A204.1 (cell line): ENCODE measurements around the gene OXTR.
A peak's percentile ranks its signal among the peaks of the same experiment; 100 is the strongest.

Experiments used
- FAIRE-seq: peaks from 2 replicates; lab custom pipeline; 2012; peaks lifted over from hg19 to GRCh38; lab: Jason Lieb, UNC

OXTR gene

DNA sequence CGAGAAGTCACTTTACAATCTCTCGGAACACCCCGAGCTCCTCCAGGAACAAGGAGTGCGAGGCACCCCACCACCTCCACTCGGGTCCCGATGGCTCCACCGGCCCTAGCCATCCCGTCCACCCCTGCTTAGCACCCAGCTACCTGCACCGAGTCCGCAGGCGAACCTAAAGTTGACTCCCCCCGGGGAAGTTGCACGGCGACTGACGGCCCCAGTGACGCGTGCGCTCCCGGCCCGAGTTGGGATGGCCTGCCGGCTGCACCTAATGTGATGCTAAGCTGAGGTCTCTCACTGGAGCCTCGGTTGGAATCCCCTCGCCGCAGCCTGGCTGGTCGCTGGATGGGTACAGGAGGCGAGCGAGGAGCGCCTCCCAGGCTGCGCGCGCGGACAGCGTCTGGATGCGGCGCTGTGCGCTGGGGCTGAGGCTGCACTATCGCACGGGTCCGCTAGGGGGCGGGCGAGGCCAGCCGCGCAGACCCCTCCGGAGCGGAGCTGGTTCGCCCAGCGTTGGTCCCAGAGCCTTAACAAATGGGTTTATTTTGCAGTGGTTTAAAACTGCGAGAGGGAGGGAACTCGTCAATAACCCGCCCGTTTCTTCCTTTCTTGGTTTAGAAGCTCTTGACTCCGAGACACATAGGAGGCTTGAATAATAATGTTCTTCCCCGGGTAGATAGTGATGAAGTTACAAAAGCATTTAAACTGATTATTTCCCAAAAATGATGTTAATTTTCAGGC, at the start of gene OXTR:
Gene OXTR, minus strand, starts transcription at position 526 of the 735 bp plus-strand sequence. CDS start 1,426 bp downstream, outside the sequence.
- FAIRE-seq = peak; percentile 69

DNA sequence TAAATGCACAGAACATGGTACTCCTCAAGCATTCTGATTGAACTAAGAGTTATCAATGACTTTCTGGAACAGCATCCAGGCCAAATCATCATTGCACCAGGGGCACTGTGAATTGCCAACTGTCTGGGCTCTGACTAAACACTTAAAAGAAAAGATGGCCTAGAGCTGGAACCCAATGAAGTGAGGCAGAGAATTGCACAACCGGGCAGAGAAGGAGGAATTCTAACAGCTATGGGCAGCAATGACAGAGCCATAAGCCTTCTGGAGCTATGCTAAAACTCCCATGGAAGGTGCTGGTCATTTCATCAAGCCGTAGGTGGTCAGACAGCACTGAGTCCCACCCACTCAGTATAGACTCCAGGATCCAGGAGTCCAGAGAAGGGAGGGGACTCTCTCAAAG, 48.1 kb upstream of the OXTR start:
- no peak for FAIRE-seq

DNA sequence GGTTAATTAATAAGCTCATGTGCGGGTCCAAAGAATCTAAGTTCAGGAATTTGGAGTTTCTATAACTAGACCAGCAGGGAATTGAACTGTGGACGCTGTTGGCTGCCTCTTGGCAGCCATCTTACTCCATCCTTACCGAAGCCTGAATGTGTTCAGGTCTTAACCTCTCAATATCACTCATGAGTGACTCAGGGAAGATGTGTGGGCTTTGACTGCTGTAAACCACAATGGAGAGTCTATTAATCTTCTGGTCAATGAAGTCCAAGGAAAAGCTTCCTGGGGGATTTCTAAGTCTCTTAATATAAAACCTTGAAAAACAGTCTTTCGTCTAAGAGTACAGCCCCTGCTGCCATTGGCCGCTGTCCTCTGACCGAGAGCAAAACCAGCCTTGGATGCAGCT, 46.7 kb upstream of the OXTR start:
- FAIRE-seq = no peak

DNA sequence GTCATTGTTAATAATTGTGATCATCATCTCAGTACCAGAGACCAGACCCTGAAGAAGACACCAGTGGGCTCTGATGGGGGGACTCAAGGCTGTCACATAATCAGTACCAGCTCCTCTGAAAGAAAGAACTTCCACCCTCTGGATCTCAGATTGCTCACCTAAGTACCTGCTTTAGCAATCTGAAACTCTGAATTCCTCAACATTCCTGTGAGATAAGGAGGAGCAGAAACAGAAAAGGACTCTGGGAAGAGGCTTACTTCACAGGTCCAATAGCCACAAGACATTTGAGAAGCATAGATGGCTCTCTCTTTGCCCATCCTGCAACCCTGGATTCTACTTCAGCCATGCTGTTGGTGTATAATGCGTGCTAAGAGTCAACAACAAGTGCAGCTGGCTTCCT, 44.0 kb upstream of the OXTR start:
- no peak for FAIRE-seq

DNA sequence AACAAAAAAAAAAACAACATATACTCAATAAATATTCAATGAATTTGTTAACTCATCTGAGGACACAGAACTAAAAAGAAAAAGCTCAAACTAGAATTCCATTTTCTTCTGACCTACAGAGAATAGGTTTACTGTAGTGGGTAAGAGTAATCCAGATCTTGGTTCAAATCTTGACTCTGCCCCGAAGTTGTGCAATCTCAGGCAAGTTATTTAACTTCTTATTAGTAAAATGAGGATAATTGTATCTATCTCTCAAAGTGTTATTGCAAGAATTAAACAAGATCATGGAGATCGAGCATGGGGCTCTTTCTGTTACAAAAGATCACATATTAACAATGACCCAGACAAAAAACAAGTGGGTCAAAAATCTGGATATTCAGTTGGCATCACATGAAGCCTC, 41.1 kb upstream of the OXTR start:
- FAIRE-seq = no peak

DNA sequence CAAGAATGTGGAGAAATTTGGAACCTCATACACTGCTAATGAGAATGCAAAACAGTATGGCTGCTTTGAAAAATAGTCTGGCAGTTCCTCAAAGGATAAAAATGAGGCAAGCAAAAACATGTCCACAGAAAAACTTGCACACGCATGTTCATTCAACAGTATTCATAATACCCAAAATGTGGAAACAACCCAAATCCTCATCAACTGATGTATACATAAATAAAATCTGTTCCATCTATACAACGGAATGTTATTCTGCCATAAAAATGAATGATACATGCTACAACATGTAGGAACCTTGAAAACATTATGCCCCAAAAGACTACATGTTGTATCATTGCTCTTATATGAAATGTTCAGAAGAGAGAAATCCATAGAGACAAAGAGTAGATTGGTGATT, 36.4 kb upstream of the OXTR start:
- FAIRE-seq = no peak

DNA sequence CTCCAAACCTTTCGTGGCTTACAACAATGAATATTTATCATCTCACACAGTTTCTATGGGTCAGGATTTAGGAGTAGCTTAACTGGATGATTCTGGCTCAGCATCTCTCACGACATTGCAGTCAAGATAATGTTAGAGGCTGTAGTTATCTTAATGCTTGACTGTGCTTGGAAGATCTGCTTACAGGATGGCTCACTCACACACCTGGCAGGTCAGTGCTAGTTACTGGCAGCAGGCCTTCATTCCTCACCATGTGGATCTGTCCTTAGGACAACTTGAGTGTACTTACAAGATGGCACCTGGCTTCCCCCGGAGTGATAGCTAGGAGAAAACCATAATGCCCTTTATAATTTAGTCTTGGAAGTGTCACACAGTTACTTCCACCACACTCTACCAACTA, 32.8 kb upstream of the OXTR start:
- no peak for FAIRE-seq

DNA sequence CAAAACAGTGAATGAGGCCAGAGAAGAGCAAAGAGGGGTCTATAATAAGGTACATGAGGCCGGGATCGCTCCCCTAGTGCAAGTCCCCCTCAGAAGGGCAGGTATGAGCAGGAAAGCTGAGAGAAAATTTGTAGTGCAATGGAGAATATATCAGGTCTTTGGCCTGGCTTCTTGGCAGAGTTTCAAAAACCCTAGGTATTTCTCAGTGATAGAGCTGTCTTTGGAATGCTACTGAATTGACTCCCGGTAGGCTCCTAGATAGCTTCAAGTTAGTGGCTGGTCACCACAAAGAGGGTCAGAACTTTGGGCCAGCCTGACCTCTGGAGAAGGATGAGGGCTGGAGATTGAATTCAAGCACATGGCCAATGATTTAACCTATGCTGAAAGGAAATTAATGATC, 30.6 kb upstream of the OXTR start:
- no peak for FAIRE-seq

DNA sequence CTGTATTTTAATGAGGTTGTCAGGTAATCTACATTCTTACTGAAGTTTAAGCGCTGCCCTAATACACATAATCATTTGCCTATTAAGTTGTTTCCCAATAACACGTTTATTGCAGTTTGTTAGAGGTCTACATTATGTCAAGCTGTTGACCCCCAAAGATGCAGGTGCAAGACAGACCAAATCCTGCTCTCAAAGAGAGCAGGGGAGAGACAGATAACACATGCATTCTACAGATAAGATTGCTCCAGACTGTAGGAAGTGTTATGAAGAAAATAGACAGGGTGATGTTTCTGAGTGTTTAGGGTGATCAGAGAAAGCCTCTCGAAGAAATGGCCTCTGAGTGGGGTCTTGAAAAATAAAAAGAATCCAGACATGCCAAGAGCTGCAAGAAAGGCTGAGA, 24.8 kb upstream of the OXTR start:
- FAIRE-seq = no peak

DNA sequence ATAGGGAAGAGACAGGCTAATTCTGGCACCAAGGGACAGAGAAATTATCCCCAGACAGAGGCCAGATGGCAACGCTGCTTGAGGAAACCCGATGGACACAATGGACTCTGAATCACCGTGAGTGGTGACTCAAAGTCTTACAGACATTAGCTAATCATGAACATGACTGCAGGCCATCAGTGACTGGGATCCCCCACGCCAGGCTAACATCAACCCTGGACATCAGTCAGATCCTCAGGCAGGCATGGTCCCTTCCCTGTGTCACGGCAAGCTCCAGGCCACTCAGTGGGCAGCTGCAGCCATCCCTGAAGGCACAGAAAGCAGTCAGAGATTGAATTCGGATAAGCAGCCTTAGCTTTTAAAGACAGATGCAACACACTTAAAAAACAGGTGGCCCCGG, 23.8 kb upstream of the OXTR start:
- no peak for FAIRE-seq

DNA sequence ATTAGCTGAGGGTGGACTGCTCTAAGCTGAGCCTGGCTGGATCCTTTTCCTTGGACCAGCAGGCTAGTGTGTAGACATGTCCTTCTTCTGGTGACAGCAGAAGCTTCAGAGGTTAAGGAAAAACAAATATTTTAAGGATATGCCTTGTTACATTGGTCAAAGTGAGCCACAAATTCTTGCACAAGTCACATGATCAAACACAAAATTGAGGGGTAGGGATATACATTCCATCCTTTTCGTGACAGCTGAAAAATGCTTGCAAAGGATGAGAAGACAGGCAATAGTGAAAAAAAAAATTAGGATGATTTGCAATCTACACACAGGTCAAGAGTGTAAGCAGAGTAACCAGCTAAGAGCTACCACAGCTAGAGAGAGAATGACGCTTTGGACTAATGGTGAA, 21.1 kb upstream of the OXTR start:
- FAIRE-seq = no peak

DNA sequence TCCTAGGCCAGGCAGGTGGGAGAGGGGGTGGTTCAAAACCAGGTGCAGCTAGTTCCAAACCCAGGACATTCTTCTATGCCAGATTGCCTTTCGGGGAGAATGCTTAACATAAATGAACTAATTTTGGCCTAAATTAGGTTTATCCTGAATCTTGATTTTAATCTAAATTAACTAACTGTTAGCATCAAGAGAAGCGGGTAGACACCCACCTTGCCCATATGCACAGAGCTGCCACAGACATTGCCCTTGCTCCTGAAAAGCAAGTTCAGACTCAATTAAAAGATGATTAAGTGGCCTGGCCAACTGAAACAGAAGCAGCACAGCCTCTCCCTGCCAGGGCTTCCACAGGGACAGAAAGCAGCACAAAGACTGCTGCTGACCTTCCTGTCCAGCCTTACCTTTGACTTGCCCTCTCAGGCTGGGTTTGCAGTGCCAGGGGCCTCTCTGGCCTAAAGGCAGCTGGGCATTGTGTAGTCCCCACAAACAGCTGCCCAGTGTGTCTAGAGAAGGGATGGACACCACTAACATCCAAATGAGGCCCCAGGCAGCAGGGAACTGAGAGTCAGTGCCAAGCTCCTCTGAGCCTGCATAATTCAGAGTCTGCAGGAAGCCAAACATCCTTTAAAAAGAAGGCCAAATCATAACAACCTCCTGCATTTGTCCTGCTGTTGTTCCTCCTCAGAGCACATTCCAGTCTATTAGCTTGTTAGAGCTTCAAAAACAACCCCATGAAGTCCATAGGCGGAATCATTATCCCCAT, 15.4 kb upstream of the OXTR start:
- FAIRE-seq = no peak

DNA sequence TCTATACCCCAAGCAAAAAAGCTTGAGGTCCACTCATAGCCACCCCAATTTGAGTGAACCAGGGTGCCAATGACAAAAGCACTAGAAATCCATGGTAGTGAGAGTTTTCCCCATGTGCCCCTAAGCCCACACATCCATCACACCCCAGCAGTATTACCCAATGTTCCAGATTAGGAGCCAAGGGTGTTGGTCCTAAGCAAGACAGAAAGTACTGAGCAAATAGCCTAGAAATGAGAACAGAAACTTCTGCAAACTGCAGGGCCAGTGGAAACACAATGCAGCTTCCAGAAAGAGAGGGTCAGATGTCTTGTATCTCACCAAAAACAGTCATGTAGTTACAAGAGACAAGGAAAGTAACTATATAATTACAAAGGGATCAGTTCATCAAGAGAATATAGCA, 10.9 kb upstream of the OXTR start:
- no peak for FAIRE-seq

DNA sequence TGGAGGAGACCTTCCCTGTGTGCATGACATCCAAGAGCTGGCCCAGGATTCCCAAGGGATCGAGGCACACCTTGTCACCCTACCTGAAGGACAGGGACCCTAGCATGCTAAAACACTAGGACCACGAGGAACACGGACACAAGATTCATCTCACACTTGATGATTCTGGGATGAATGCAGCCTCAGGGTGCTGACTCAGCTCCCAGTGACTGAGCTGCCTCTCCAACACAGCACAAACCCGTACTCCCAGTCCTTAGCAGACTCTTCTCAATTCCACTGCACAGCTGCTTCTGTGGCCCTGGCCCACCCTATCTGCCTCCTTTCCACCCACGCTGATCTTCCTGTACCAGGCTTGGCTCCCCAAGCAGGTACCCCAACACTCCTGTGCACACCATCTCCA, 9.1 kb upstream of the OXTR start:
- FAIRE-seq = no peak

DNA sequence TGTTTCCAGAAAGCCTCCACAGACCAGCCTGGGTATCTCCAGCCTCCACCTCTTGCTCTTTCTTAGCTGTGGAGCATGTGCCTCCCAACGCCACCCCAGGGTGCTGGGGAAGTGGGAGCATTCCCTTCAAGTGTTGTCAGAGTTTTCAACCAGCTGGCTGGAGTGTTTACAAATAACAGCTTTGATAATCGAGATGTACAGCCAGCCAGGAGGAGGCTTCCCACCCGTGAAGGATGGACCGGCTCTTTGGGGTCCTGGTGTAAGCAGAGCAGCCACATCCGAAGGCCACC, 8.5 kb upstream of the OXTR start:
- no peak for FAIRE-seq

DNA sequence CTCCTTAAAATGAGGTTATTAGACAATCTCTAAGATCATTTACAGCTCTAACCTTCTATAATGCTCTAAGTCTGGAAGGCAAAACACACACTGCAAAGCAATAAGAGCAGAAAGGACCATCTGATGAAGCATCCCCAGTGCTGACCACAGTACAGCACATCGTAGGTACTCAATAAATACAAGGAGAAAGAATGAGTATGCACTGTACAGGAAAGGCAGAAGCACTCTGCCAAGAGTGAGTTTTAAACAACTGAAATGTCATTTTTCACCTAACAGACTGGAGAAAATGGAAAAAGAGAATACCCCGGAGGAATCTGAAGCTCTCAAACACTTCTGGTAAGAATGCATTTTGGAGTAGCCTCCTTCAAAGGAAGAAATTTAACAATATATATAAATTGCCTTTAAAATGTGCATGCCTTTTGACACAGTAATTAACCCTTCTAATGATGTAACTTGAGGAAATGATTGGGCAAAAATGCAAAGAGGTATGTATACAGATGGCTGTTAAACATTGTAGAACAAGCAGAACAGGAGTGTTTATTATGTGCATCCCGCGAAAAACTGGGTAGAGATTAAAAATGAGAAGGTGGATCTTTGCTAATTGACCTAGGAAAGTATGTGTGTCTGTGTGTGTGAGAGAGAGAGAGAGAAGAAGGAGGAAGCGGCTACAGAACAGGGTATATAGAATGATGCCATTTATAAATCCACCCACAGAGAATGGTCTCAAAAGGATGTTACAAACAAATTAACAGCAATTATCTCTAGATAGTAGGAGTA, 8.0 kb upstream of the OXTR start:
- FAIRE-seq = no peak

DNA sequence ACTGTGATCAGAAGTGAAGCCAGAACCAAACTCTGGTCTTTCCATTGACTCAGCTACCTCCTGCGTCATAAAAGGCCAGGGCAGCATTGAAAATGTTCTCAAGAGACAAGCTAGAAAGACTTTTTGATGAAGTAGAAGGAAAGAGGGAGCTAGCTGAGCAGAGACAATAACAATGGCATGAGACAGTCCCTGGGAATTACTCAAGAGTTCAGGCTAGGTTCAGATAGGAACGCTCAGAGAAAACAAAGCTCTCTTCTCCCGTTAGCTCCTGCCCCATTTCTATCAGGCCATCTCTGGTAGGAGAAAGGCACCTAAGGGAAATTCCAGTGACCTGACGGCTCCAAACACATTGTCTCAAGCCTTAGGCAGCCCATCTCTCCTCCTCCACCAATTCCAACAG, 7.0 kb upstream of the OXTR start:
- no peak for FAIRE-seq

DNA sequence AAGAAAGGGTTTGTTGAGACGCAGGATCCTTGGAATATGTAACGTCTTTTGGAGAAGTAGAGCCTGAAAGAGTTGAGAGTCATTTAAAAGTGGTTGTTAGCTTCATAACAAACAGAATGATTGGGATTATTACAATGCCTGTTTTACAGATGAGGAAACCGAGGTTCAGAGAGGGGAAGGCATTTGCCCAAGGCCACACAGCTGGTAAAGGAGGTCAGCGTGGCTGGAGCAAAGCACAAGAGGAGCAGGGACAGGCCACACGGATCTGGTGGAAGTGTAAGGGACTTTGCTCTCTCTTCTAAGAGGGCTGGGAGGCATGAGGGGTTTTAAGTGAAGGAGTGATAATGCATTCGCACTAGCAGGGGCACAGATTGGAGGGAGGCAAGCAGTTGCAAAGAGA, 6.2 kb upstream of the OXTR start:
- FAIRE-seq = no peak

DNA sequence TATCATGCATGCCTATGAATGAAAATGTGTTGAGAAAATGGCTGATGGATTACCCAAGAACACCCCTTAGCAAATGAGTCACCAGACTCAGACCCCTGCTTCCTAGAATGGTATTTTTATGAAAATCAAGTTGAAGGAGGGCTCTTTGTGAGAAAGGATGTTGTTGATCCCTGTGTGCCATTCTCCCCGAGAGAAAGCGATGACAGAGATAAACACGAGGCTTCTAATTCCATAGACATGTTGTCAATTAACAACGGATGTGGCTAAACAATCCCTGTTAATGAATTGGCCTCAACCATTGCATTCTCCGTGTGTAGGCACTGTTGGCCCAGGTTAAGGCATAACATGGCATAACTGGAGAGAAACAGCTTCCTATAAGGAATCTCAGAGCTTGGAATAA, 5.8 kb upstream of the OXTR start:
- no peak for FAIRE-seq

DNA sequence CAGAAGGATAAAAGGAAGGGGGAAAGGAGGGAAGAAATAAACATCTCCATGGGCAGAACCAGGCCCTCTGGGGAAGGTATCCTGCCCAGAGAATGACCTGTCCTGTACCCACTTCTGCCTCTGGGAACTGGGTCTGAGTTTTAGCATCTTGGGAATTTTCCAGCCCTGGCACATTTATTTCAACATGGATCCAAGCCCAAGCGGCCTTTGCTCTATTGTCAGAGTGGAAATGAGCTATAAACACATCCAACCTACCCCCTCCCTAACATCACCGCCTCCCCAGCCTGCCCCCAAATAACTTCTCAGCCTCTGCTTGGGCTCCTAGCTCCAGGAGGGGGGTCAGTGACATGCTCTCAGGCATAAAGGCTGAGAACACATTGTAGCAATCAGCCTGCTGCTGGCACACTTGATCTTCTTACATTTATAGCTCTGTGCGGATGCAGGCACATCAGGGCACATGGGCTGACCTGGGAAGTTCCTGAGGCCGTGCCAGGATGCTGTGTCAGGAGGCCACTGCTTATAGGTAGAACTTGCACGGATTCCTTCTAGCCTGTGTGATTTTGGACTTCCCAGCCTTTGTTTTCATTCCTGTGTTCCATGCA, 4.6 kb upstream of the OXTR start:
- FAIRE-seq = no peak

DNA sequence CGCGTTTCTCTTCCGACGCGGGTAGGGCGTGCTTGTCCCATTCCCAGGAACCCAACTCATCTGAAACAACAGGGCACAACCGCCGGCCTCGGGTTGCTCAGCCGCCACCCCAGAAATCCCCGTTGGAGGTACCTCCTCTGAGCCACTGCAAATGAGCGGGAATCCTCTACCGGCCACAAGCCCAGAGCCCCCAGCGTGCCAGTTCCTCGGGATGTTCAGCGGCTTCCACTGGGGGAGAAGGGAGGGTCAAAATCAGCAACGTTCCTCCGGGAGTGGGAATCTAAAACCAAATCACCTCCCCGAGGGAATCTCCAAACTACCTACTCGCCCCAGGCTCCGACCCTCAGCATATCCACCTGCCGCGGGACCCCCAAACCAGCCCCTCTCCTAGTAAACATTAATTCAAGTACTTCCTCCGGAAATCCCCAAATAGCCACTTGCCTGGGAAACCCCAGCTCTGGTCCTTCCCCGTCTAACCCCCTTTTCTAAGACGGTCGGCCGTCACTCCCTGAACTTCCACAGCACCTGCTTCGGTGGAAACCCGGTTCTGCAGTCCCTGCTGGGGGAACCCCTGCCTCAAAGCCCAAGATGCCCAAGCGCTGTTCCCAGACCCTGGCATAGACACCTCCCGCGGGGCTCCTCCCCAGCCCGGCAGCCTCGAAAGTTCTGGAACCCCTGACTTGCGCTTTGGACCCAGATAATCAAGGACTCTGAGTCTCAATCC, 887 bp downstream of the OXTR start:
- no peak for FAIRE-seq

DNA sequence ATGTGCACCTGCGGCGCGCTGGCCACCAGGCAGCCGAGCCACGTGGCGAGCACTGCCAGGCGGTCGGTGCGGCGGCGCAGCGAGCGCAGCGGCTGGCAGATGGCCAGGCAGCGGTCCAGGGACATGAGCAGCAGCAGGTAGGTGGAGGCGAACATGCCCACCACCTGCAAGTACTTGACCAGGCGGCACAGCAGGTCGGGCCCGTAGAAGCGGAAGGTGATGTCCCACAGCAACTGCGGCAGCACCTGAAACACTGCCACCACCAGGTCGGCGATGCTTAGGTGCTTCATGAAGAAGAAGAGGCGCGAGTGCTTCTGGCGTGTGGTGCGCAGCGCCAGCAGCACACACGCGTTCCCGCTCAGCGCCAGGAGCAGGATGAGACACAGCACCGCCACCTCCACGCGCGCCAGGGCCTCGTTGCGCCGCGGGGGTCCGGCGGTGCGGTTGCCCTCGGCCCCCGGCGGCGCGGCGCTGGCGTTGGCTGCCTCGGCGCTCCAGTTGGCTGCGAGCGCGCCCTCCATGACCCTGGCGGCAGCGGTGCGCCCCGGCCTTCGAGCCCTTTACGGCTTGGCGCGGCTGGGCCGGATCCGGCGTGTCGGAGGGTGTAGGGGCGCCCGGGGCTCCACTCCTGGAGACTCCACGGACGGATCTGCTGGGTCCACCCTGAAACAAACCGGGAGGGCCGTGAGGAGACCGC, 1.6 kb downstream of the OXTR start:
- FAIRE-seq = no peak
